Measurements from ENCODE around the gene FAM149A. TPM values are rescaled to one million over a fixed set of nuclear protein-coding genes. Genes with fewer than 3 reads are reported as not detected.

FAM149A gene
- polyA plus RNA-seq, 3 donors, result not detected

GRCh38 chr4:186082221-186082620 is 22.3 kb upstream of the FAM149A start:
- Mint-ChIP-seq H3K4me1 (no peaks in the 10 kb centered on the region), H3K36me3 (no peaks in the 10 kb centered on the region), H3K27ac (no peak overlapping the region), H3K4me3 (no peak overlapping the region), H3K27me3 (ENCODE audit: low read depth in 3 of 3) (peaks cover 0 to 6% (median 2%) of the 10 kb centered on the region in 3 donors), H3K9me3 (no peaks in the 10 kb centered on the region)
- H3K9ac ChIP-seq (ENCODE audit: insufficient read depth, low read length, poor library complexity, severe bottlenecking), result no peak overlapping the region
- WGBS (ENCODE audit: insufficient coverage), result 100% methylated on average over 1 of the region's 4 CpGs
- H3K79me2 ChIP-seq (ENCODE audit: insufficient read depth, low read length), result no peaks in the 10 kb centered on the region
- no peak overlapping the region for H3K4me3 ChIP-seq (replicated peaks in 1 of 3; ENCODE audit: low read depth in 2 of 3, low read length in 3 of 3)
- no peaks in the 10 kb centered on the region for H3K4me1 ChIP-seq (ENCODE audit: control insufficient read depth in 1 of 2, insufficient read depth in 2 of 2, low read length in 2 of 2)
- intact Hi-C loops (cut with micrococcal nuclease), result no loop called here
- H3K27ac ChIP-seq (ENCODE audit: low read depth in 1 of 2, low read length in 2 of 2), result no peak overlapping the region
- H3K27me3 ChIP-seq (ENCODE audit: control insufficient read depth in 2 of 2, insufficient read depth in 2 of 2, low read length in 2 of 2), result no peaks in the 10 kb centered on the region
- no peaks in the 10 kb centered on the region for H3K36me3 ChIP-seq (replicated peaks in 1 of 2; ENCODE audit: control insufficient read depth in 1 of 2, insufficient read depth in 2 of 2, low read length in 2 of 2)
- DNase-seq, result no peak
- no peak overlapping the region for H3K4me2 ChIP-seq (replicated peaks; ENCODE audit: extremely low read depth, low read length, poor library complexity, severe bottlenecking)
- TF ChIP-seq CTCF (IDR thresholded peaks at IDR 0.05), result no peak
- no peak overlapping the region for H2AFZ ChIP-seq (ENCODE audit: insufficient read depth, low read depth, low read length, poor library complexity, severe bottlenecking)
- no peaks in the 10 kb centered on the region for H3K9me3 ChIP-seq (replicated peaks in 1 of 2; ENCODE audit: control insufficient read depth in 1 of 2, insufficient read depth in 1 of 2, low read length in 2 of 2)
- H4K20me1 ChIP-seq (ENCODE audit: insufficient read depth, low read length), result no peaks in the 10 kb centered on the region

- Mint-ChIP-seq H3K27me3 (ENCODE audit: low read depth in 3 of 3) (peaks cover 2 to 5% (median 3%) of the 10 kb centered on the region in 3 donors), H3K9me3 (peaks cover 4 to 20% (median 10%) of the 10 kb centered on the region in 7 donors), H3K27ac (no peak overlapping the region), H3K36me3 (no peaks in the 10 kb centered on the region), H3K4me1 (no peaks in the 10 kb centered on the region), H3K4me3 (no peak overlapping the region)
- Histone ChIP-seq H3K79me2 (ENCODE audit: insufficient read depth, low read length) (no peaks in the 10 kb centered on the region), H2AFZ (ENCODE audit: insufficient read depth, low read depth, low read length, poor library complexity, severe bottlenecking) (no peak overlapping the region), H3K9ac (ENCODE audit: insufficient read depth, low read length, poor library complexity, severe bottlenecking) (no peak overlapping the region), H3K27ac (ENCODE audit: low read depth in 1 of 2, low read length in 2 of 2) (no peak overlapping the region), H3K36me3 (replicated peaks in 1 of 2; ENCODE audit: control insufficient read depth in 1 of 2, insufficient read depth in 2 of 2, low read length in 2 of 2) (no peaks in the 10 kb centered on the region), H3K27me3 (ENCODE audit: control insufficient read depth in 2 of 2, insufficient read depth in 2 of 2, low read length in 2 of 2) (no peaks in the 10 kb centered on the region), H3K9me3 (replicated peaks in 1 of 2; ENCODE audit: control insufficient read depth in 1 of 2, insufficient read depth in 1 of 2, low read length in 2 of 2) (peaks cover 0 to 10% of the 10 kb centered on the region in 2 donors), H3K4me1 (ENCODE audit: control insufficient read depth in 1 of 2, insufficient read depth in 2 of 2, low read length in 2 of 2) (no peaks in the 10 kb centered on the region), H3K4me2 (replicated peaks; ENCODE audit: extremely low read depth, low read length, poor library complexity, severe bottlenecking) (no peak overlapping the region), H4K20me1 (ENCODE audit: insufficient read depth, low read length) (no peaks in the 10 kb centered on the region), H3K4me3 (replicated peaks in 1 of 3; ENCODE audit: low read depth in 2 of 3, low read length in 3 of 3) (no peak overlapping the region)
- no peak for TF ChIP-seq CTCF (IDR thresholded peaks at IDR 0.05)
- DNase-seq, result no peak
- intact Hi-C loops (cut with micrococcal nuclease), result no loop called here
These were observed 16.0 kb upstream of the FAM149A start for GRCh38 chr4:186088523-186088922.
